ENCODE data around the gene CCL23. TPM values are rescaled to one million over a fixed set of nuclear protein-coding genes. Genes with fewer than 3 reads are reported as not detected.

The CCL23 gene
- polyA plus RNA-seq, 1 donor from 2014 or later = not detected

- Histone ChIP-seq H3K27ac (ENCODE audit: low read length) (no peak overlapping the region), H3K4me3 (ENCODE audit: low read length) (no peak overlapping the region), H3K27me3 (ENCODE audit: insufficient read depth, low read depth, low read length) (no peaks in the 10 kb centered on the region), H3K9me2 (ENCODE audit: insufficient read depth, low read length) (no peaks in the 10 kb centered on the region), H4K20me1 (ENCODE audit: insufficient read depth) (no peaks in the 10 kb centered on the region), H3K79me2 (replicated peaks; ENCODE audit: insufficient read depth, low read length) (no peaks in the 10 kb centered on the region), H2AFZ (ENCODE audit: low read depth, low read length) (no peak overlapping the region), H3K36me3 (ENCODE audit: insufficient read depth, low read length) (no peaks in the 10 kb centered on the region), H3K9me3 (ENCODE audit: low read length) (no peaks in the 10 kb centered on the region), H3K4me2 (ENCODE audit: low read length) (no peak overlapping the region), H3F3A (ENCODE audit: insufficient read depth, low read length, poor library complexity, severe bottlenecking) (no peaks in the 10 kb centered on the region), H3K9ac (ENCODE audit: low read length) (no peak overlapping the region)
- TF ChIP-seq REST (IDR thresholded peaks at IDR 0.05; ENCODE audit: borderline replicate concordance) (no peak), EZH2 (IDR thresholded peaks at IDR 0.05; ENCODE audit: borderline replicate concordance, insufficient read depth, low read length, poor library complexity, severe bottlenecking) (no peak), CTCF (IDR thresholded peaks at IDR 0.05; ENCODE audit: poor library complexity, severe bottlenecking) (peak; percentile 92), MXI1 (conservative IDR thresholded peaks at IDR 0.05; ENCODE audit: poor library complexity, severe bottlenecking) (peak; percentile 17), RAD21 (conservative IDR thresholded peaks at IDR 0.05) (peak; percentile 95), EP300 (conservative IDR thresholded peaks at IDR 0.05; ENCODE audit: poor library complexity, severe bottlenecking) (no peak), TAF1 (IDR thresholded peaks at IDR 0.05; ENCODE audit: low read depth) (no peak), POLR2AphosphoS5 (IDR thresholded peaks at IDR 0.05) (no peak), SMC3 (conservative IDR thresholded peaks at IDR 0.05; ENCODE audit: poor library complexity) (peak; percentile 96)
These were observed 48.0 kb downstream of the CCL23 start for GRCh38 chr17:35969558-35970380.

GRCh38 chr17:35968520-35969054 is 49.2 kb downstream of the CCL23 start:
- no peaks in the 10 kb centered on the region for H3K9me3 ChIP-seq (ENCODE audit: low read length)
- H3K9me2 ChIP-seq (ENCODE audit: insufficient read depth, low read length) = no peaks in the 10 kb centered on the region
- no peaks in the 10 kb centered on the region for H3K36me3 ChIP-seq (ENCODE audit: insufficient read depth, low read length)
- H3K27ac ChIP-seq (ENCODE audit: low read length) = no peak overlapping the region
- H3F3A ChIP-seq (ENCODE audit: insufficient read depth, low read length, poor library complexity, severe bottlenecking) = no peaks in the 10 kb centered on the region
- H4K20me1 ChIP-seq (ENCODE audit: insufficient read depth) = no peaks in the 10 kb centered on the region
- no peaks in the 10 kb centered on the region for H3K79me2 ChIP-seq (replicated peaks; ENCODE audit: insufficient read depth, low read length)
- no peaks in the 10 kb centered on the region for H3K27me3 ChIP-seq (ENCODE audit: insufficient read depth, low read depth, low read length)
- H3K4me3 ChIP-seq (ENCODE audit: low read length) = no peak overlapping the region
- TF ChIP-seq REST (IDR thresholded peaks at IDR 0.05; ENCODE audit: borderline replicate concordance) = no peak
- TF ChIP-seq RAD21 (conservative IDR thresholded peaks at IDR 0.05) = no peak
- no peak for TF ChIP-seq CTCF (IDR thresholded peaks at IDR 0.05; ENCODE audit: poor library complexity, severe bottlenecking)
- no peak for TF ChIP-seq EZH2 (IDR thresholded peaks at IDR 0.05; ENCODE audit: borderline replicate concordance, insufficient read depth, low read length, poor library complexity, severe bottlenecking)
- TF ChIP-seq SMC3 (conservative IDR thresholded peaks at IDR 0.05; ENCODE audit: poor library complexity) = no peak
- no peak for TF ChIP-seq POLR2AphosphoS5 (IDR thresholded peaks at IDR 0.05)
- TF ChIP-seq TAF1 (IDR thresholded peaks at IDR 0.05; ENCODE audit: low read depth) = no peak
- TF ChIP-seq EP300 (conservative IDR thresholded peaks at IDR 0.05; ENCODE audit: poor library complexity, severe bottlenecking) = no peak
- no peak for TF ChIP-seq MXI1 (conservative IDR thresholded peaks at IDR 0.05; ENCODE audit: poor library complexity, severe bottlenecking)
- no peak overlapping the region for H3K9ac ChIP-seq (ENCODE audit: low read length)
- no peak overlapping the region for H2AFZ ChIP-seq (ENCODE audit: low read depth, low read length)
- H3K4me2 ChIP-seq (ENCODE audit: low read length) = no peak overlapping the region

Data from neural cell (in vitro differentiated cells).